GM23338 (cell line): ENCODE data around the gene PDE1A. TPM values are rescaled to one million over a fixed set of nuclear protein-coding genes. Genes with fewer than 3 reads are reported as not detected.

Experiments
- EZH2 ChIP-seq: fragments of 200-600 bp; sonication (generic); IDR thresholded peaks from one replicate; pipeline ENCODE4 v1.8.0; 2017; ENCODE audit warnings: antibody characterized with exemption, mild to moderate bottlenecking, low read depth; ENCODE audit not compliant: unreplicated experiment
- POLR2AphosphoS5 ChIP-seq: IDR thresholded peaks from 2 replicates; pipeline ENCODE4 v1.6.1; 2016; ENCODE audit warnings: antibody characterized with exemption, low read depth
- STAT1 ChIP-seq: IDR thresholded peaks from one replicate; pipeline ENCODE4 v1.6.1; 2016; ENCODE audit warnings: antibody characterized with exemption; ENCODE audit not compliant: unreplicated experiment
- polyA plus RNA-seq: library from polyadenylated mRNA; unstranded; fragments of >200 nt; fragmentation: Nextera tagmentation; extraction: Ambion mirVana; gene quantifications from 2 replicates; pipeline ENCODE4 v1.2.1, GENCODE V29; 2016
- total RNA-seq: library from RNA; depleted of rRNA; stranded (reverse); fragments of >200 nt; shearing (Covaris generic); gene quantifications from 2 replicates; pipeline ENCODE4 v1.2.3, GENCODE V29; 2014
- TF ChIP-seq, protein P1 (sequence below): fragments of 250-450 bp; sonication (Bioruptor Pico); IDR thresholded peaks from 2 replicates; pipeline ENCODE4 v1.5.0; 2020; ENCODE audit warnings: mild to moderate bottlenecking, moderate library complexity
- TF ChIP-seq, protein P2 (sequence below), 2 experiments: fragments of 200-600 bp in 1 of 2; sonication (generic) in 1 of 2; conservative IDR thresholded peaks; 2 replicates each; pipeline versions ENCODE4 v1.5.1 to v1.6.1; 2016 to 2017; ENCODE audit warnings: antibody characterized with exemption in 2 of 2, low read depth in 2 of 2, mild to moderate bottlenecking in 2 of 2, moderate library complexity in 1 of 2
- TF ChIP-seq, protein P3 (sequence below): IDR thresholded peaks from one replicate; pipeline ENCODE4 v1.6.1; 2018; ENCODE audit warnings: antibody characterized with exemption; ENCODE audit not compliant: unreplicated experiment

Gene PDE1A
- total and polyA plus RNA-seq, 2 experiments from 2014 or later, result 0.28 to 0.31 TPM

DNA sequence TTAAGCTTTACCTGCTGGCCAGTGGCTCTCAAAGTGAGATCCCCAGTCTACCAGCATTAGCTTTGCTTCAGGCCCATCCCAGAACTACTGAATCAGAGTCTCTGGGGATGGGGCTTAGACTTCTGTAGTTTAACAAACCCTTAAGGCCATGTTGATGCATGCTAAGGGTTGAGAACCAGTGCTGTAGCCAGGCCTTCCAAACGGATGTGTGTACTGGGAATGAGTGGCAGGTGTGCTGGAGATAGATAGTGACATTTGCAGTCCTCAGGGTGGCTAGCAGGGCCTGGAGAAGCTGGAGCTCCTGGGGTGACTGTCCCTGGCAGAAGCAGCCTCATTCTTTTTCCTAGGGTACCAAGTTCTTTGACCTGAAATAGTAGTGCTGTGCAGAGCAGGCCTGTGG is 292.6 kb downstream of the PDE1A start (continued):
- TF ChIP-seq, protein P1, sequence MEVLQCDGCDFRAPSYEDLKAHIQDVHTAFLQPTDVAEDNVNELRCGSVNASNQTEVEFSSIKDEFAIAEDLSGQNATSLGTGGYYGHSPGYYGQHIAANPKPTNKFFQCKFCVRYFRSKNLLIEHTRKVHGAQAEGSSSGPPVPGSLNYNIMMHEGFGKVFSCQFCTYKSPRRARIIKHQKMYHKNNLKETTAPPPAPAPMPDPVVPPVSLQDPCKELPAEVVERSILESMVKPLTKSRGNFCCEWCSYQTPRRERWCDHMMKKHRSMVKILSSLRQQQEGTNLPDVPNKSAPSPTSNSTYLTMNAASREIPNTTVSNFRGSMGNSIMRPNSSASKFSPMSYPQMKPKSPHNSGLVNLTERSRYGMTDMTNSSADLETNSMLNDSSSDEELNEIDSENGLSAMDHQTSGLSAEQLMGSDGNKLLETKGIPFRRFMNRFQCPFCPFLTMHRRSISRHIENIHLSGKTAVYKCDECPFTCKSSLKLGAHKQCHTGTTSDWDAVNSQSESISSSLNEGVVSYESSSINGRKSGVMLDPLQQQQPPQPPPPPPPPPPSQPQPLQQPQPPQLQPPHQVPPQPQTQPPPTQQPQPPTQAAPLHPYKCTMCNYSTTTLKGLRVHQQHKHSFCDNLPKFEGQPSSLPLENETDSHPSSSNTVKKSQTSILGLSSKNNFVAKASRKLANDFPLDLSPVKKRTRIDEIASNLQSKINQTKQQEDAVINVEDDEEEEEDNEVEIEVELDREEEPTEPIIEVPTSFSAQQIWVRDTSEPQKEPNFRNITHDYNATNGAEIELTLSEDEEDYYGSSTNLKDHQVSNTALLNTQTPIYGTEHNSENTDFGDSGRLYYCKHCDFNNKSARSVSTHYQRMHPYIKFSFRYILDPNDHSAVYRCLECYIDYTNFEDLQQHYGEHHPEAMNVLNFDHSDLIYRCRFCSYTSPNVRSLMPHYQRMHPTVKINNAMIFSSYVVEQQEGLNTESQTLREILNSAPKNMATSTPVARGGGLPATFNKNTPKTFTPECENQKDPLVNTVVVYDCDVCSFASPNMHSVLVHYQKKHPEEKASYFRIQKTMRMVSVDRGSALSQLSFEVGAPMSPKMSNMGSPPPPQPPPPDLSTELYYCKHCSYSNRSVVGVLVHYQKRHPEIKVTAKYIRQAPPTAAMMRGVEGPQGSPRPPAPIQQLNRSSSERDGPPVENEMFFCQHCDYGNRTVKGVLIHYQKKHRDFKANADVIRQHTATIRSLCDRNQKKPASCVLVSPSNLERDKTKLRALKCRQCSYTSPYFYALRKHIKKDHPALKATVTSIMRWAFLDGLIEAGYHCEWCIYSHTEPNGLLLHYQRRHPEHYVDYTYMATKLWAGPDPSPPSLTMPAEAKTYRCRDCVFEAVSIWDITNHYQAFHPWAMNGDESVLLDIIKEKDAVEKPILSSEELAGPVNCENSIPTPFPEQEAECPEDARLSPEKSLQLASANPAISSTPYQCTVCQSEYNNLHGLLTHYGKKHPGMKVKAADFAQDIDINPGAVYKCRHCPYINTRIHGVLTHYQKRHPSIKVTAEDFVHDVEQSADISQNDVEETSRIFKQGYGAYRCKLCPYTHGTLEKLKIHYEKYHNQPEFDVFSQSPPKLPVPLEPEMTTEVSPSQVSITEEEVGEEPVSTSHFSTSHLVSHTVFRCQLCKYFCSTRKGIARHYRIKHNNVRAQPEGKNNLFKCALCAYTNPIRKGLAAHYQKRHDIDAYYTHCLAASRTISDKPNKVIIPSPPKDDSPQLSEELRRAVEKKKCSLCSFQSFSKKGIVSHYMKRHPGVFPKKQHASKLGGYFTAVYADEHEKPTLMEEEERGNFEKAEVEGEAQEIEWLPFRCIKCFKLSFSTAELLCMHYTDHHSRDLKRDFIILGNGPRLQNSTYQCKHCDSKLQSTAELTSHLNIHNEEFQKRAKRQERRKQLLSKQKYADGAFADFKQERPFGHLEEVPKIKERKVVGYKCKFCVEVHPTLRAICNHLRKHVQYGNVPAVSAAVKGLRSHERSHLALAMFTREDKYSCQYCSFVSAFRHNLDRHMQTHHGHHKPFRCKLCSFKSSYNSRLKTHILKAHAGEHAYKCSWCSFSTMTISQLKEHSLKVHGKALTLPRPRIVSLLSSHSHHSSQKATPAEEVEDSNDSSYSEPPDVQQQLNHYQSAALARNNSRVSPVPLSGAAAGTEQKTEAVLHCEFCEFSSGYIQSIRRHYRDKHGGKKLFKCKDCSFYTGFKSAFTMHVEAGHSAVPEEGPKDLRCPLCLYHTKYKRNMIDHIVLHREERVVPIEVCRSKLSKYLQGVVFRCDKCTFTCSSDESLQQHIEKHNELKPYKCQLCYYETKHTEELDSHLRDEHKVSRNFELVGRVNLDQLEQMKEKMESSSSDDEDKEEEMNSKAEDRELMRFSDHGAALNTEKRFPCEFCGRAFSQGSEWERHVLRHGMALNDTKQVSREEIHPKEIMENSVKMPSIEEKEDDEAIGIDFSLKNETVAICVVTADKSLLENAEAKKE (CRISPR knock-in tag), result no peak
- TF ChIP-seq, protein P2, sequence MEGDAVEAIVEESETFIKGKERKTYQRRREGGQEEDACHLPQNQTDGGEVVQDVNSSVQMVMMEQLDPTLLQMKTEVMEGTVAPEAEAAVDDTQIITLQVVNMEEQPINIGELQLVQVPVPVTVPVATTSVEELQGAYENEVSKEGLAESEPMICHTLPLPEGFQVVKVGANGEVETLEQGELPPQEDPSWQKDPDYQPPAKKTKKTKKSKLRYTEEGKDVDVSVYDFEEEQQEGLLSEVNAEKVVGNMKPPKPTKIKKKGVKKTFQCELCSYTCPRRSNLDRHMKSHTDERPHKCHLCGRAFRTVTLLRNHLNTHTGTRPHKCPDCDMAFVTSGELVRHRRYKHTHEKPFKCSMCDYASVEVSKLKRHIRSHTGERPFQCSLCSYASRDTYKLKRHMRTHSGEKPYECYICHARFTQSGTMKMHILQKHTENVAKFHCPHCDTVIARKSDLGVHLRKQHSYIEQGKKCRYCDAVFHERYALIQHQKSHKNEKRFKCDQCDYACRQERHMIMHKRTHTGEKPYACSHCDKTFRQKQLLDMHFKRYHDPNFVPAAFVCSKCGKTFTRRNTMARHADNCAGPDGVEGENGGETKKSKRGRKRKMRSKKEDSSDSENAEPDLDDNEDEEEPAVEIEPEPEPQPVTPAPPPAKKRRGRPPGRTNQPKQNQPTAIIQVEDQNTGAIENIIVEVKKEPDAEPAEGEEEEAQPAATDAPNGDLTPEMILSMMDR (conservative IDR thresholded peaks at IDR 0.05; ENCODE audit: low read depth in 2 of 2), result no peak
- TF ChIP-seq EZH2 (no peak), POLR2AphosphoS5 (no peak), STAT1 (no peak)
- TF ChIP-seq, protein P3, sequence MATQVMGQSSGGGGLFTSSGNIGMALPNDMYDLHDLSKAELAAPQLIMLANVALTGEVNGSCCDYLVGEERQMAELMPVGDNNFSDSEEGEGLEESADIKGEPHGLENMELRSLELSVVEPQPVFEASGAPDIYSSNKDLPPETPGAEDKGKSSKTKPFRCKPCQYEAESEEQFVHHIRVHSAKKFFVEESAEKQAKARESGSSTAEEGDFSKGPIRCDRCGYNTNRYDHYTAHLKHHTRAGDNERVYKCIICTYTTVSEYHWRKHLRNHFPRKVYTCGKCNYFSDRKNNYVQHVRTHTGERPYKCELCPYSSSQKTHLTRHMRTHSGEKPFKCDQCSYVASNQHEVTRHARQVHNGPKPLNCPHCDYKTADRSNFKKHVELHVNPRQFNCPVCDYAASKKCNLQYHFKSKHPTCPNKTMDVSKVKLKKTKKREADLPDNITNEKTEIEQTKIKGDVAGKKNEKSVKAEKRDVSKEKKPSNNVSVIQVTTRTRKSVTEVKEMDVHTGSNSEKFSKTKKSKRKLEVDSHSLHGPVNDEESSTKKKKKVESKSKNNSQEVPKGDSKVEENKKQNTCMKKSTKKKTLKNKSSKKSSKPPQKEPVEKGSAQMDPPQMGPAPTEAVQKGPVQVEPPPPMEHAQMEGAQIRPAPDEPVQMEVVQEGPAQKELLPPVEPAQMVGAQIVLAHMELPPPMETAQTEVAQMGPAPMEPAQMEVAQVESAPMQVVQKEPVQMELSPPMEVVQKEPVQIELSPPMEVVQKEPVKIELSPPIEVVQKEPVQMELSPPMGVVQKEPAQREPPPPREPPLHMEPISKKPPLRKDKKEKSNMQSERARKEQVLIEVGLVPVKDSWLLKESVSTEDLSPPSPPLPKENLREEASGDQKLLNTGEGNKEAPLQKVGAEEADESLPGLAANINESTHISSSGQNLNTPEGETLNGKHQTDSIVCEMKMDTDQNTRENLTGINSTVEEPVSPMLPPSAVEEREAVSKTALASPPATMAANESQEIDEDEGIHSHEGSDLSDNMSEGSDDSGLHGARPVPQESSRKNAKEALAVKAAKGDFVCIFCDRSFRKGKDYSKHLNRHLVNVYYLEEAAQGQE, result no peak
